Transverse colon (tissue), 3 donors: ENCODE results near the gene FAM107B.

Experiments used
- CTCF ChIP-seq, 5 experiments: fragments of 200-600 bp in 3 of 5; fragments of 450-650 bp in 2 of 5; sonication (generic) in 3 of 5; IDR thresholded peaks; 1 replicate in 2 of 5; 2 replicates in 3 of 5; pipeline ENCODE4 v1.5.1; 2016 to 2017; ENCODE audit warnings: antibody characterized with exemption in 5 of 5, inconsistent platforms in 3 of 5, mild to moderate bottlenecking in 2 of 5, moderate library complexity in 1 of 5
- POLR2A ChIP-seq: fragments of 450-650 bp; IDR thresholded peaks from one replicate; pipeline ENCODE4 v1.6.1; 2016; ENCODE audit warnings: antibody characterized with exemption, mild to moderate bottlenecking, moderate library complexity

GRCh38 chr10:14560274-14560673 lies 214.4 kb downstream of the FAM107B start:
- TF ChIP-seq CTCF (IDR thresholded peaks at IDR 0.05) (peak in 1 of 5 experiments; percentile 12), POLR2A (no peak)
